Ascending aorta (tissue), 2 donors: ENCODE results near the gene CDC42BPA. TPM values are rescaled to one million over a fixed set of nuclear protein-coding genes. Genes with fewer than 3 reads are reported as not detected.

ENCODE experiments used
- DNase-seq, 2 donors: peaks; one replicate each; pipeline ENCODE4 v3.0.0-alpha.2; 2019; ENCODE audit warnings: low spot score in 2 of 2
- H3K27ac ChIP-seq, 2 donors: fragments of 200-600 bp; sonication (generic); one replicate each; pipeline ENCODE4 v1.5.1; 2016 to 2017; ENCODE audit warnings: mild to moderate bottlenecking in 1 of 2
- H3K27me3 ChIP-seq: fragments of 200-600 bp; sonication (generic); one replicate; pipeline ENCODE4 v1.5.1; 2017
- H3K36me3 ChIP-seq, 2 donors: fragments of 200-600 bp; sonication (generic); one replicate each; pipeline ENCODE4 v1.5.1; 2016
- H3K4me1 ChIP-seq, 2 donors: fragments of 200-600 bp; sonication (generic); one replicate each; pipeline ENCODE4 v1.5.1; 2016 to 2017; ENCODE audit warnings: mild to moderate bottlenecking in 1 of 2
- H3K4me3 ChIP-seq, 2 donors: fragments of 200-600 bp; sonication (generic); one replicate each; pipeline ENCODE4 v1.5.1; 2016 to 2017; ENCODE audit warnings: mild to moderate bottlenecking in 1 of 2
- H3K9me3 ChIP-seq, 2 donors: fragments of 200-600 bp; sonication (generic); one replicate each; pipeline ENCODE4 v1.5.1; 2016
- intact Hi-C: fragments of 100-400 bp; cut with DNase I; formaldehyde crosslinking; loops from one replicate; pipeline ENCODE4 v1.15.1; 2023
- total RNA-seq: library from RNA; depleted of rRNA; stranded (reverse); fragments of >200 nt; gene quantifications from one replicate; pipeline ENCODE4 v1.1.0, GENCODE V29; 2016
- TF ChIP-seq, protein P1 (sequence below), 3 experiments: fragments of 200-600 bp in 2 of 3; fragments of 450-650 bp in 1 of 3; sonication (generic) in 2 of 3; IDR thresholded peaks; one replicate each; pipeline ENCODE4 v1.5.1; 2016 to 2019; ENCODE audit warnings: antibody characterized with exemption in 3 of 3, mild to moderate bottlenecking in 1 of 3, moderate library complexity in 1 of 3

Gene CDC42BPA
- total RNA-seq, 1 donor from 2014 or later: 56.9 TPM

DNA sequence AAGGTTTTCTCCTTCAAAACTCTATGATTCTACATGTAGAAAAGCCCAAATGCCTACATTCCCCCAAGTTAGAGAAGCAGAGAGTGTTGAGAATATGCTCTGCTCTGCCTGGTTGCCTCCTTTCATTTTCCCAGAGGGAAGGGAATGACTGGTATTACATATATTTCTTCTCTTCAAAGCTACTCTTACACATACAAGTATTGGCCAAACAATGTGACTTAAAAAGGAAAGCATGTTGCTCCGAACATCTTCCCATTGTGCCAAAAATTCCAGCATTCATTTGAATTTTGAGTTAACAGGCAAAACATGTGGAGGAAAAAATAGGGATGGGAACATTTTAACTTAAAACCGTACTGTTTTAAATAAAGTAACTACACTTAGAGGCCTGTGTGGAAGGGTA is 253.0 kb downstream of the CDC42BPA start:
- H3K4me1 ChIP-seq: no peaks in the 10 kb centered on the region
- no peaks in the 10 kb centered on the region for H3K27me3 ChIP-seq
- H3K27ac ChIP-seq: no peak overlapping the region
- H3K36me3 ChIP-seq: peaks cover 0 to 3% of the 10 kb centered on the region in 2 donors
- H3K9me3 ChIP-seq: no peaks in the 10 kb centered on the region
- TF ChIP-seq, protein P1, sequence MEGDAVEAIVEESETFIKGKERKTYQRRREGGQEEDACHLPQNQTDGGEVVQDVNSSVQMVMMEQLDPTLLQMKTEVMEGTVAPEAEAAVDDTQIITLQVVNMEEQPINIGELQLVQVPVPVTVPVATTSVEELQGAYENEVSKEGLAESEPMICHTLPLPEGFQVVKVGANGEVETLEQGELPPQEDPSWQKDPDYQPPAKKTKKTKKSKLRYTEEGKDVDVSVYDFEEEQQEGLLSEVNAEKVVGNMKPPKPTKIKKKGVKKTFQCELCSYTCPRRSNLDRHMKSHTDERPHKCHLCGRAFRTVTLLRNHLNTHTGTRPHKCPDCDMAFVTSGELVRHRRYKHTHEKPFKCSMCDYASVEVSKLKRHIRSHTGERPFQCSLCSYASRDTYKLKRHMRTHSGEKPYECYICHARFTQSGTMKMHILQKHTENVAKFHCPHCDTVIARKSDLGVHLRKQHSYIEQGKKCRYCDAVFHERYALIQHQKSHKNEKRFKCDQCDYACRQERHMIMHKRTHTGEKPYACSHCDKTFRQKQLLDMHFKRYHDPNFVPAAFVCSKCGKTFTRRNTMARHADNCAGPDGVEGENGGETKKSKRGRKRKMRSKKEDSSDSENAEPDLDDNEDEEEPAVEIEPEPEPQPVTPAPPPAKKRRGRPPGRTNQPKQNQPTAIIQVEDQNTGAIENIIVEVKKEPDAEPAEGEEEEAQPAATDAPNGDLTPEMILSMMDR (IDR thresholded peaks at IDR 0.05): no peak
- H3K4me3 ChIP-seq: no peak overlapping the region
- intact Hi-C loops: no loop called here
- no peak for DNase-seq

DNA sequence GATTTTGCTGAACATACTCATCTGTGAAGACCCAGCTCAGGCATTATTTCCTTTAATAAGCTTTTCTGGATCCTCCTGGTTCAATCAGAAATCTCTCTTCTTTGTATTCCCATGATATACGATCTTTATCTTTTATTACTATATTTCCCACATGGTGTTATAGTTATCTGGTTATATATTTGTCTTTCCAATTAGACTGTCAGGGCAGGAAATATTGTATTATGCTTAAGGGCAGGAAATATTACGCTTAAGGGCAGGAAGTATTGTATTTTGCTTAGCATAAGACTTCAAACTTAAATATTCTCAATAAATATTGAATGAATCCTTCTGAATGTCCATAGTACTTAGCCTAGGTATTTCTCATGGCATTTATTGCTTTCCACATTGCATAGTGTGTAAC is 256.0 kb downstream of the CDC42BPA start:
- H3K27me3 ChIP-seq: no peaks in the 10 kb centered on the region
- peaks cover 0 to 9% of the 10 kb centered on the region in 2 donors for H3K36me3 ChIP-seq
- no peaks in the 10 kb centered on the region for H3K4me1 ChIP-seq
- H3K9me3 ChIP-seq: no peaks in the 10 kb centered on the region
- no peak overlapping the region for H3K4me3 ChIP-seq
- no peak overlapping the region for H3K27ac ChIP-seq
- no peak for DNase-seq
- TF ChIP-seq, protein P1 (IDR thresholded peaks at IDR 0.05): no peak
- intact Hi-C loops: no loop called here

DNA sequence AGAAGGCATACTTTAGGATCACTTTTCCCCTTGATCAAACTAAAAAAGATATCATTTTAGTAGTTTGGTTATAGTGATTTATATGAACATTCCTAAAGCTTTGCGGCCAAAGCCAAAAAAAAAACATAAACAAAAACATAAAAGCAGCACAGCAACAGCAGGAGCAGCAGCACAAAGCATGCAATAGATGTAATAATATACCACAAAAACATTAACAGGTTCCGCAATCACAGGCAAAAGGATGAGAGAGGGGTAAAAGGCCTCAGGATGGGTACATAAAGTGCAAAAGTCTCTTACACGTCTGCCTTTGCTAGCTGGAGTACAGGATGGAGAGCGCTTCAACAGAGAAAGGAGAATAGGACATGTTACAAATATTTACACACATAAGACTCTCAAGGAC is 259.2 kb downstream of the CDC42BPA start:
- H3K36me3 ChIP-seq: peaks cover 0 to 7% of the 10 kb centered on the region in 2 donors
- intact Hi-C loops: no loop called here
- TF ChIP-seq, protein P1 (IDR thresholded peaks at IDR 0.05): no peak

DNA sequence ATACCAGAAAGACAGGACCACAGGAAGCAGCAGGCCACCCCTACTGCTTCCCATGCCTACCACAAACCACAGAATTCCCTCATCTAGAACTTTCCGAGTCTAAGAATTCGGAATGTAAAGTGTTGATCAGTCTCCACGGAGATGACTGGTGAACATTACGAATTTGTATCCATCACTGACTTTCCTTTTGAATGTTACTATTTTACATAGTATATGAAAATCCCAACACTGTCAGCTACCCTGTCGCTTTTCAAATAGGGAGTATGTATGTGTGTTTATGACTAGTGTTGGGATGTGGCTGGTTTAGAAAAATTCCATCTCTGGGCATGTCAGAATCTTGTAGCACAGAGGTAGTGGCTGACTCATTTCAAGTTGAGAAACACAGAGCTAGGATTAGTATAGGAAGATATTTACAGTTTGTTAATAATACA is 260.0 kb downstream of the CDC42BPA start:
- Histone ChIP-seq H3K4me1 (no peaks in the 10 kb centered on the region), H3K27me3 (no peaks in the 10 kb centered on the region), H3K36me3 (peaks cover 0 to 7% of the 10 kb centered on the region in 2 donors), H3K27ac (no peak overlapping the region), H3K4me3 (no peak overlapping the region), H3K9me3 (no peaks in the 10 kb centered on the region)
- TF ChIP-seq, protein P1 (IDR thresholded peaks at IDR 0.05): no peak
- intact Hi-C loops: no loop called here
- DNase-seq: no peak

More for the DNA sequence above, 259.2 kb downstream of the CDC42BPA start:
- H3K9me3 ChIP-seq: no peaks in the 10 kb centered on the region
- no peak for DNase-seq
- H3K27me3 ChIP-seq: no peaks in the 10 kb centered on the region
- no peak overlapping the region for H3K27ac ChIP-seq
- H3K4me3 ChIP-seq: no peak overlapping the region
- H3K4me1 ChIP-seq: no peaks in the 10 kb centered on the region

DNA sequence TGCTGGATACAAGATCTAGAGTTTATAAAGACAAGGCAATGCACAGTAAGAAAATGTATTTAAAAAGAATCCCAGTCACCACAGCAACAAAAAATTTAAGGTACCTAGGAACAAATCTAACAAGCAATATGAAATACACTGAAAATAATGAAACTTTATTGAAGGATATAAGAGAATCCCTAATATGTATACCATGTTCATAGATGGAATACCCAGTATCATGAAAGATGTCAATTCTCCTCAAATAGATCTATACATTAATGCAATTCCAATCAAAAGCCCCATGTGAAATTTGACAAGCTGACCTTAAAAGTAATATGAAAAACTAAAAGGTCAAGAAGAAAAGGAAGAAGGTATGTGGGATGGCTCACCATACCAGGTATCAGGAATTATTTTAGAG is 269.0 kb downstream of the CDC42BPA start:
- no peak for DNase-seq
- H3K27me3 ChIP-seq: no peaks in the 10 kb centered on the region
- H3K9me3 ChIP-seq: no peaks in the 10 kb centered on the region
- no peaks in the 10 kb centered on the region for H3K4me1 ChIP-seq
- no peak overlapping the region for H3K27ac ChIP-seq
- no peak overlapping the region for H3K4me3 ChIP-seq
- TF ChIP-seq, protein P1 (IDR thresholded peaks at IDR 0.05): no peak
- H3K36me3 ChIP-seq: peaks cover 6 to 21% of the 10 kb centered on the region in 2 donors
- intact Hi-C loops: no loop called here

DNA sequence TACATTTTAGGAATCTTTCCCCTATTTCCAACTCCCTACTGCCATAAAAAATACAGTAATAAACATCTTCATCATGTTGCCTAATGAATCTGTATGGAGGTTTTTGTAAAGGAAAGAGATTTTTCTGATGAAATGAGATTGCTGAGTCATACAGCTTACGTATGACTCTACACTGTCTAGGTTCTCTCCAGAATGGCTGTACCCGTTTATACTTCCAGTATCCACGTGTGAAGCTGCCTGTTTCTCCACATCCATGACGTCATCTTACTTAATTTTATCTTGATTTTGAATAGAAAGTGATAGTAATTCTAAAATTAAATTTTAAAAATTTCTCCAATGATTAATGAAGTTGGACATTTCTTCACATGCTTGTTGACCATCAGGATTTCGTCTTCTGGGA is 274.5 kb downstream of the CDC42BPA start:
- H3K9me3 ChIP-seq: no peaks in the 10 kb centered on the region
- no peak overlapping the region for H3K27ac ChIP-seq
- intact Hi-C loops: no loop called here
- no peak overlapping the region for H3K4me3 ChIP-seq
- DNase-seq: no peak
- H3K27me3 ChIP-seq: no peaks in the 10 kb centered on the region
- no peaks in the 10 kb centered on the region for H3K4me1 ChIP-seq
- TF ChIP-seq, protein P1 (IDR thresholded peaks at IDR 0.05): no peak
- H3K36me3 ChIP-seq: peaks cover 5 to 31% of the 10 kb centered on the region in 2 donors
